Retinal pigment epithelial cell (primary cell): Measurements from ENCODE around the gene KCNT1.

ENCODE experiments used
- DNase-seq: peaks from one replicate; pipeline ENCODE4 v3.0.0-alpha.2; 2010; ENCODE audit warnings: low read depth
- H3K4me3 ChIP-seq: 2 replicates; pipeline ENCODE4 v1.5.1; 2011; ENCODE audit warnings: mild to moderate bottlenecking, low read length, control low read depth, moderate library complexity
- CTCF ChIP-seq: conservative IDR thresholded peaks from 2 replicates; pipeline ENCODE4 v1.5.1; 2011; ENCODE audit warnings: low read depth, low read length, control low read depth, inconsistent platforms

KCNT1 gene

DNA sequence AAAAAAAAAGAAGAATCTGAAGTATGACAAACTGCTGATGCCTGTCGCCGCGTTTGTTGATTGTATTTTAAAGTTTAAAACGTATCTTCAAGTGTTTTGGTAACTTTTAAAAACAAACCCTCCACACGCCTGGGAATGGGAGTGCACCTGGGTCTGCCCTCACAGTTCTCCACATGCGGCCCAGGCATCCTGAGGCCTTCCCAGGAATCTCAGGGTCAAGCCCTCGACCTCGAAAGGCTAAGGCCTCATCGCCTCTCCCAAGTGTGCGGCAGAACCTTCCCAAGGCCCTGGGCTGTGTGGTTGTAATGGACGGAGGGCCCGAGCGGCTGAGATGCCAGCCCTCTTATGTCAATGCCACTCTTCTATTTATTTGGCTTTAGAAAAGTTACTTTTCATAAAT is 111.0 kb downstream of the KCNT1 start:
- DNase-seq, result no peak
- H3K4me3 ChIP-seq, result no peak overlapping the region
- TF ChIP-seq CTCF, result no peak

GRCh38 chr9:135813671-135814290 is 111.8 kb downstream of the KCNT1 start:
- no peak overlapping the region for H3K4me3 ChIP-seq
- no peak for TF ChIP-seq CTCF
- no peak for DNase-seq

- H3K4me3 ChIP-seq, result no peak overlapping the region
- DNase-seq, result no peak
- TF ChIP-seq CTCF, result no peak
Measured at GRCh38 chr9:135814421-135815095, 112.6 kb downstream of the KCNT1 start.

DNA sequence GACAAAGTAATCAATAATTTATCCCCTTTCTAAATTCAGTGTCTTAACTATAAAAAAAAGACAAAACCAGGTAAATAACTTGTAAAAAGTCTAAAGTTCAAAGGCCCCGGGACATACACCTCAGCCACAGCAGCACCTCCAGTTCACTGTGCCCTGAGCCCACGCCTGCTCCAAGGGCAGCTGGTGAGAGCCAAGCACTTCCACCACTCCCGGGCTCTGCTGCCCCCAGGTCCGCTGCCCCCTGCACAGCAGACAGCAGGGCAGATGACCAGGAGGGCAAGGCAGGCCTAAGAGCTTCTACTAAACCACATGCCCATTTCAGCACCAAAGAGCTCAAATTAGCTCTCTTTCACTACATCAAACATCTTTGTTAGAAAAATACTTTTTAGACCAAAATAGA is 113.4 kb downstream of the KCNT1 start:
- no peak for TF ChIP-seq CTCF
- DNase-seq, result no peak
- H3K4me3 ChIP-seq, result no peak overlapping the region

DNA sequence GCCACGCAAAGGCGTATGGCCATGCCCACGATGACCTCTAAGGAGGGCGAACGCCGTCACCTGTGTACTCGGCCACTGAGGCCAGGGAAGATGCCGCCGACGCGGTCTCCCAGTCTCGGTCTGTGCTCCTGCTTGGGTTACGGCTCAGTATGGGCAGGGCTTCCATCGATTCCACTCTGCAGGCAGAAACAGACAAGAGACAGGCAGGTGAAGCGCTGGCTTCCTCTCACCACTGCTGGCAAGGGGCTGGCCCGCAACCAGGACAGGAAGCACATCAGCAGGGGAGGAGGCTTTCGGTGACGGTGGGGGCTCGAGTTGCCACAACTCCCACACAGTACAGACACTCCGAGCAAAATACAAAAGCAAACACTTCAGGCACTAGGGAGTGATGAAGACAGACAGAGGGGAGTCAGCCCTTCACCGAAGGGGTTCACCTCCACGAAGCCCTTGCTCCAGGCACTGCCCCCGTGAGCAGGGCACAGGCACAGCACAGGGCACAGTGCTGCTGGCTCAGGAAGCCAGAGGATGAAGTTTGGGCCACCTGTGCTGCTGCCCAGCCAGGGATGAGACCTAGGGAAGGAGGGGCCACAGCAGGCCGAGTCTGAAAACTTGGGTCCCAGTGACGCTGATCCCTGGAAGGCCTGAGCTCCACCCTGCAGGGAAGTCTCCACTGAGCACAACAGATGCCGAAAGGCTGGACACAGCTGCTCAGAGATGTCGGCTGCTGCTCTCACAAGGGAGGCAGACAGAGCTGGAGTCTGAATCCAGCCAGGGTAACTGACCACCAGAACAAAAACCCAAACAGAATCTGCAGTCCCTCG is 114.1 kb downstream of the KCNT1 start:
- TF ChIP-seq CTCF, result no peak
- no peak for DNase-seq
- no peak overlapping the region for H3K4me3 ChIP-seq

DNA sequence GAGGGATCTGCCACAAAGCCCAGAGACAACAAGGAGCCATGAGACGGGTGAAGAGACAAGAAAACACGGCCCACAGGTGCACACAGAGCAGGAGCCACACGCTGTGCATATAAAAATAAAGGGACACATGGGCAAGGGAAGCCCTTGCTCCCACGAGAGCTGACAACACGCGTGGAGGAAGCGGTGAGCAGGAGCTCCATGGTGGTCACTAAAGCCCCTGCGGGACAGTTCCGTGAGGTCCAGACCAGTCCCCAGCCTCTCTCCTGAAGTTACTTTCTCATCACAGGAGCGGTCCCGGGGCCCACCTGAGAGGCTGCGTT is 114.6 kb downstream of the KCNT1 start:
- no peak for DNase-seq
- no peak overlapping the region for H3K4me3 ChIP-seq
- TF ChIP-seq CTCF, result no peak
